Choroid plexus epithelial cell (primary cell): ENCODE data around the gene NNAT.

Experiments
- DNase-seq: peaks from one replicate; pipeline ENCODE4 v3.0.0-alpha.2; 2010; ENCODE audit warnings: low read depth
- H3K4me3 ChIP-seq: 2 replicates; pipeline ENCODE4 v1.5.1; 2011; ENCODE audit warnings: low read depth, mild to moderate bottlenecking, control low read depth, low read length, moderate library complexity
- CTCF ChIP-seq: conservative IDR thresholded peaks from 2 replicates; pipeline ENCODE4 v1.5.1; 2011; ENCODE audit warnings: low read depth, mild to moderate bottlenecking, control low read depth, inconsistent platforms, low read length, moderate library complexity

The NNAT gene

GRCh38 chr20:37502654-37503053 lies 18.4 kb upstream of the NNAT start:
- H3K4me3 ChIP-seq: no peak overlapping the region
- no peak for TF ChIP-seq CTCF
- no peak for DNase-seq

GRCh38 chr20:37503256-37503927 lies 17.7 kb upstream of the NNAT start:
- peak; percentile 20 for DNase-seq
- TF ChIP-seq CTCF: no peak
- no peak overlapping the region for H3K4me3 ChIP-seq

GRCh38 chr20:37504404-37505096 lies 16.5 kb upstream of the NNAT start:
- DNase-seq: peak; percentile 23
- TF ChIP-seq CTCF: no peak
- H3K4me3 ChIP-seq: no peak overlapping the region

GRCh38 chr20:37505263-37506151 lies 15.5 kb upstream of the NNAT start:
- H3K4me3 ChIP-seq: no peak overlapping the region
- no peak for DNase-seq
- TF ChIP-seq CTCF: no peak

GRCh38 chr20:37506152-37506725 lies 14.8 kb upstream of the NNAT start:
- DNase-seq: no peak
- no peak overlapping the region for H3K4me3 ChIP-seq
- TF ChIP-seq CTCF: no peak

GRCh38 chr20:37510226-37510625 lies 10.8 kb upstream of the NNAT start:
- H3K4me3 ChIP-seq: no peak overlapping the region
- no peak for TF ChIP-seq CTCF
- DNase-seq: no peak
